Measurements from ENCODE around the gene AKIRIN2.

DNA sequence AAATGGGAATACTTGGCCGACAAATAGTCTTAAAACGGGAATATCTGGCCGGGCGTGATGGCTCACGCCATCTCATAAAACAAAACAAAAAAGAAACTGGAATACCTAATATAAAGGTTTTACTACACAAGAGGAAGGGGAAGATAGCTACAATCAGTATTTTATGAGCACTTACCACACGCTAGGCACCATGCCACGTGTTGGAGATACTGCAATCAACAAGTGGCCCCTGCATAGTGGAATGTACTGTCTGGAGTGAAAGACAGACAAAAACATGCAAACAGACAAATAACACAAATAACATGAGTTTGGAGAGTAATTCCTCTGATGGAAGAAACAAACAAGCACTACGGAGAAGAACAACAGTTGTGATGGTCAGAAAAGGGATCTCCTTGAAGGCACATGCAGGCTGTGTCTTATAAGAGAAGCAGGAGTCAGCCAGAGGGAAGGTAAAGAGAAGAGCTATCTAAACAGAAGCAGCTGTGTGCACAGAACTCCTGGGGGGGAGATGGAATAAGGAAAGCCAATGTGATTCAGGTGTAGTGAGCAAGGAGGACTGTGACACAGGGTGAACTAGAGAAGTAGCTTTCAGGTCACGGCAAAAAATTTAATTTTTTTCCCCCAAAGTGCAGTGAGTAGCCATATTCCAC, 39.1 kb upstream of the AKIRIN2 start:
- TF ChIP-seq, protein P1, sequence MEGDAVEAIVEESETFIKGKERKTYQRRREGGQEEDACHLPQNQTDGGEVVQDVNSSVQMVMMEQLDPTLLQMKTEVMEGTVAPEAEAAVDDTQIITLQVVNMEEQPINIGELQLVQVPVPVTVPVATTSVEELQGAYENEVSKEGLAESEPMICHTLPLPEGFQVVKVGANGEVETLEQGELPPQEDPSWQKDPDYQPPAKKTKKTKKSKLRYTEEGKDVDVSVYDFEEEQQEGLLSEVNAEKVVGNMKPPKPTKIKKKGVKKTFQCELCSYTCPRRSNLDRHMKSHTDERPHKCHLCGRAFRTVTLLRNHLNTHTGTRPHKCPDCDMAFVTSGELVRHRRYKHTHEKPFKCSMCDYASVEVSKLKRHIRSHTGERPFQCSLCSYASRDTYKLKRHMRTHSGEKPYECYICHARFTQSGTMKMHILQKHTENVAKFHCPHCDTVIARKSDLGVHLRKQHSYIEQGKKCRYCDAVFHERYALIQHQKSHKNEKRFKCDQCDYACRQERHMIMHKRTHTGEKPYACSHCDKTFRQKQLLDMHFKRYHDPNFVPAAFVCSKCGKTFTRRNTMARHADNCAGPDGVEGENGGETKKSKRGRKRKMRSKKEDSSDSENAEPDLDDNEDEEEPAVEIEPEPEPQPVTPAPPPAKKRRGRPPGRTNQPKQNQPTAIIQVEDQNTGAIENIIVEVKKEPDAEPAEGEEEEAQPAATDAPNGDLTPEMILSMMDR (IDR thresholded peaks at IDR 0.05) = no peak
- TF ChIP-seq POLR2A (IDR thresholded peaks at IDR 0.05) = no peak
